ENCODE results near the gene FHL3. TPM values are rescaled to one million over a fixed set of nuclear protein-coding genes. Genes with fewer than 3 reads are reported as not detected.
"Not testable (repeated sequence)": the region's sequence is repeated elsewhere in the genome, so short reads cannot be mapped to it uniquely, and the experiment has no call there.

FHL3 gene
- total and polyA plus RNA-seq, 2 donors: 9.4 to 89.6 TPM

DNA sequence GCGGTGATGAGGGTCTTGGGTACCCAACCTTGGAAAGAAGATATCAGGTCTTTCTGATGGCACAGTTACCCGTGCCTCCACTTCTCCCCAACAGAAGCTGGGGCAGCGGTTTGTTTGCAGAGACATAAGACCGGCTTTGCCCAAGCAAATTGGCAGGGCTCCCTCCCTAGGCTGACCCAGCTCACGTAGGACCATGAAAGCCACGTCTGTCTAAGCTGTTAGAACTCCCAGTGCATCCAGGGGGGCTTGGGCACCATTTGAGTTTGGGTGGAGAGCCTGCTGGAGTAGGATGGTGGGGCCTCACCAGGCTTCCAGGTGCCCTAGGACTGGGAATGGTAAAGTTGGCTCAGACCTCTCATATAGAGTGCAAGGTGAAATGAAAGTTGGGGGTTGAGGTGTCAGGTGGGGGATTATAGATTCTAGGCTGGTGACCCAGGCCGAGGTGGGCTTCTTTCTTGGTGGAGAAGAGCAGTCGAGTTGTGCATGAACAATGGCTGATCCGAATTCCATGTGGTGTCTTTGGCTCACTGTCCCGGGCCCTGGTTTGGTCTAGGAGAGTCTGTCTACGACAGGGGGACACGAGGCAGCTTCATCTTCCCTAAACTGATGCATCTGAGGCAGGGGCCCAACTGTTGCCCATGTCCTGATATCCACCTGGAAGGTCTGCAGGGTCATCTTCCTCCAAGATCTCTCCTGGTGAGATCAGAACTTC lies 37.9 kb upstream of the FHL3 start:
- no peak overlapping the region for H3K4me3 ChIP-seq (ENCODE audit: low read depth, low read length)
- no peaks in the 10 kb centered on the region for H3K36me3 ChIP-seq (ENCODE audit: insufficient read depth)
- no peaks in the 10 kb centered on the region for H3K4me1 ChIP-seq (ENCODE audit: insufficient read depth)
- H3K27ac ChIP-seq (ENCODE audit: low read depth): no peak overlapping the region
- WGBS: 84% methylated on average over 12 of the region's 12 CpGs
- no peak for DNase-seq (ENCODE audit: extremely low spot score)

DNA sequence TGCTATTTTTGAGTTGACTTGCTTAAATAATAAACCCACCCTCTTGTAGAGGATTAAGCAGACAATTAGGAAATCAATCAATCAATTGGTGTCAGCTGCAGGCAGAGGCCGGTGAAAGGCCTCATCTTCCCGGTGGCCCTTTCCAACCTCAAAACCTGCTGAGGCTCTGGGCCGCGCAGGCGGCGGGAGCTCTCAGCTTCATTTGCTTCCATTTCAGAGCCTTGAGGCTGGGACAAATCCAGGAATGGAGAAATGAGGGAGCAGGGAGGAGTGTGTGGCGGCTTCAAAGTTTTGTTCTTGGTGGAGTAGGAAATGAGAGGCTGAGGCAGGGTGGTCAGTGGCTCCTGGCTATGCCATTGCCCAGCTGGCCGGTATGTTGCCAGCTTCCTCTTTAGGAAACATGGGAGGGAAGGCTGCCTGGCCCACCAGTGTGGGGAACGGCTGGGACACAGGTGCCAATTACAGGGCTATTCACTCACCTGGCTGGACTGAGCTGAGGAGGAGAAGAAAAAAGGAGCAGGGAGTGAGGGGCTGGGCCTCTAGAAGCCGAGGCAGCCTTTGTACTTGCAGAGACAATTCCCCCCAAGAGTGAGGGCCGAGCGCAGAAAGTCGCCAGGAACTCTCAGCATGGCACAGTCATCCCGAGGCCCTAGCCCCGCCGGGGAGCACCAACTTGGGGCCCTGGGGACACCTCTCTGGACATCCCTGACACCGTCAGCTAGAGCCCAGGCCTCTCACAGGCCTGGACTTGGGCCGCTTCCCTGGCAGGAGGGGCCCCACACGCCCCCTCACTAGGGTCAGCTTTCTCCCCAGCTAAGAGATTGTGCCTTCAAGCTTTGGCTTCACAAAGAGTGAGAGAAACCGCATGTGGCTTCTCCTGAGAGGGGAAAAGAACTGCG lies 36.9 kb upstream of the FHL3 start:
- no peaks in the 10 kb centered on the region for H3K36me3 ChIP-seq (ENCODE audit: insufficient read depth)
- DNase-seq (ENCODE audit: extremely low spot score): no peak
- WGBS: 81% methylated on average over 21 of the region's 21 CpGs
- no peaks in the 10 kb centered on the region for H3K4me1 ChIP-seq (ENCODE audit: insufficient read depth)
- no peak overlapping the region for H3K4me3 ChIP-seq (ENCODE audit: low read depth, low read length)
- H3K27ac ChIP-seq (ENCODE audit: low read depth): no peak overlapping the region

DNA sequence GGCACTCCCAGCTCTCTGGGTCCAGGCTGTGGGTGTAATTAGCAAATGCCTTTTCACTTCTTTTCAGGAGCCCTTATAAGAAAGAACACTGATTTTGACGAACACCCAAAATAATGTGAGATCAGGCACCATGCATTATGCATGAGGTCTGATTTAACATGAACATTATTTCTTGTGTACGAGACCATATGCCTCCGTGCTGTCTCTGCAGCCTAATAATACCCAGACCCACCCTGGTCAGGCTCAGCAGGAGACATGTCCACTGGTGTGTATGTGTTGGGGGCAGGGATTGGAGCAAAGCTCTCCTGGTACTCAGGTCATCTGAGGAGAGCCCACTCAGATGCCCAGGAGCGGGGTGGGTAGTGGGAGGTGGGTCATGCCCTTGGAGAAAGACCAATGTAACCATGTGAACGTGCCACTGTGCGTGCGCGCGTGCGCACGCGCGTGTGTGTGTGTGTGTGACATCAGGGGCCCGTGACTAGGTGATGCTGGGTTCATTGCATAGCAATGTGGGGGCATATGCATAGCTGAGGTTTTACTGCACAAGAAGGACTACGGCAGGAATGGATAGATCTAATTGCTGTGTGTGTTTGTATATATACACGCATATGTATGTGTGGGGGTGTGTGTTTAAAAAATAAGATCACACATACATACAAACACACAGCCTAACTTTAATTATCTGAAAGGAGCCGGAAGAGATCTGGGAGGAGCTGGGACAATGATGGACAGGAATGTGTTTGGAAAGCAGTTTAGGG lies 34.2 kb upstream of the FHL3 start:
- Histone ChIP-seq H3K36me3 (ENCODE audit: insufficient read depth) (no peaks in the 10 kb centered on the region), H3K4me1 (ENCODE audit: insufficient read depth) (no peaks in the 10 kb centered on the region), H3K4me3 (ENCODE audit: low read depth, low read length) (no peak overlapping the region), H3K27ac (ENCODE audit: low read depth) (no peak overlapping the region)
- no peak for DNase-seq (ENCODE audit: extremely low spot score)
- 89% methylated on average over 17 of the region's 17 CpGs for WGBS

DNA sequence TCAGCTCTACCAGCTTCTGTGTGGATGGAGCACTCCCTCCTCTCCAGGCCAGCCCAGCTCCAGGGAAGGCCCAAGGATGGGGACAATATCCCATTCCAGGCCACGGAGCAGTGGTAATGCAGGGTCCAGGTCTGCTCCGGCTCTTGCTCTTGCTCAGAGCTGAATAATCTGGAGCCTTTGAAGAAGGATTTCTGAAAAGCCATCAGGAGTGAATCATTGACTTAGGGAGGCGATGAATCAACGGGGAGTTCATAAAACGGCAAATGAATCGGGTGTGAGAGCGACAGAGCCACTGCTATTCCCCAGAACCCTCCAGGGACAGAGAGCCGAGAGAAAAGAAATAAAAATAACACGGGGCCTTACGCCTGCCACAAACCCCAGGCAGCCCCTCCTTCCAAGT lies 33.5 kb upstream of the FHL3 start:
- no peak for DNase-seq (ENCODE audit: extremely low spot score)
- no peak overlapping the region for H3K27ac ChIP-seq (ENCODE audit: low read depth)
- no peak overlapping the region for H3K4me3 ChIP-seq (ENCODE audit: low read depth, low read length)
- no peaks in the 10 kb centered on the region for H3K4me1 ChIP-seq (ENCODE audit: insufficient read depth)
- H3K36me3 ChIP-seq (ENCODE audit: insufficient read depth): no peaks in the 10 kb centered on the region
- 71% methylated on average over 10 of the region's 10 CpGs for WGBS

DNA sequence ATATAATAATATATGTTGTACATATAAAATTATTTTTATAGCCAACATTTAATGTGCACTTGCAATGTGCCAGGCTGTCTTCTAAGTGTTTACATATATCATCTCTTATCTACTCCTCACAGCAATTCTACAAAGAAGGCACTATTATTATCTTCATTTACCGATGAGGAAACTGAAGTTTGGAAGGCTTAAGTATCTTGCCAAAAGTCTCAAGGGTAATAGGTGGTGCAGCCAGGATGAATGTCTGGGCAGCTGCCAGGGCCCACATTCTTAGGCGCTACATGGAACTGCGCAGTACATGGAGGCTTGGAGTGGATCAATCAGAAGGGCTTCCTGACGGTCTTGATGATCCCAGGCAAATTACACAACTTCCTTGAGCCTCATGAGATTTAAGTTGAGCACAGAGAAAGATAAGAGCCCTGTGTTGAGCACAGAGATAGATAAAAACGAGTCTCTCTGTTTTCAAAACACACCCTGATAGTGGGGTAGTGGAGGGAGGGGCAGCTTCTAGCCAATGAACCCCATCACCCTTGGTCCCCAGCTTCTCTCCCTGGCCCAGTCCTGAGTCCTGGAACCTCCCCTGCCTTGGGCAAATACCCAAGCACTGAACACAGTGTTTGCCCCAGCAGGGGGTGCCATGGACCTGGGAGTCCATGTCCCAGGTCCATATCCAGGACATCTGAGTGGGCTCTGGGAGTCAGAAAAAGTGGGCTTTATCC lies 32.1 kb upstream of the FHL3 start:
- no peak overlapping the region for H3K4me3 ChIP-seq (ENCODE audit: low read depth, low read length)
- H3K4me1 ChIP-seq (ENCODE audit: insufficient read depth): no peaks in the 10 kb centered on the region
- no peak for DNase-seq (ENCODE audit: extremely low spot score)
- no peak overlapping the region for H3K27ac ChIP-seq (ENCODE audit: low read depth)
- WGBS: 35% methylated on average over 5 of the region's 5 CpGs
- no peaks in the 10 kb centered on the region for H3K36me3 ChIP-seq (ENCODE audit: insufficient read depth)

DNA sequence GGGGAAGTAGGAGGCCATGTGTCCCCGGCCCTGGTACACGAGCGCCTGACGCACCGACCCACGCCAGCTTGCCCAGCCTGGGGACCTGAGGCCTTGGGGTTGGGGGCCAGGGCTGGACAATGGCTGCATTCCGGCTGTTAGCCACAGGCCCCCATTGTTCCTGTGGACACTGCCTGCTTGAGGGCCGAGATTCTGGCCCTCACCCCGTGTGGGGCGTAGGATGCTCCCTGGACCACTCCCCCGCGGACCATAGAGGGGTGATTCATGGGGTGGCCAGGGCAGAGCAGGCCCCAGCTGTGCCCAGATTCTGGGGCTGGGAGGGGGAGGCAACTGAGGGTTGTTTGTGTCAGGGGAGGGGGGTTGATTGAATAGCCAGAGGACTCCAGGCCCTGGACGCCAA lies 29.6 kb upstream of the FHL3 start:
- H3K4me1 ChIP-seq (ENCODE audit: insufficient read depth): no peaks in the 10 kb centered on the region
- no peak for DNase-seq (ENCODE audit: extremely low spot score)
- H3K27ac ChIP-seq (ENCODE audit: low read depth): no peak overlapping the region
- H3K36me3 ChIP-seq (ENCODE audit: insufficient read depth): no peaks in the 10 kb centered on the region
- no peak overlapping the region for H3K4me3 ChIP-seq (ENCODE audit: low read depth, low read length)
- 89% methylated on average over 13 of the region's 13 CpGs for WGBS

DNA sequence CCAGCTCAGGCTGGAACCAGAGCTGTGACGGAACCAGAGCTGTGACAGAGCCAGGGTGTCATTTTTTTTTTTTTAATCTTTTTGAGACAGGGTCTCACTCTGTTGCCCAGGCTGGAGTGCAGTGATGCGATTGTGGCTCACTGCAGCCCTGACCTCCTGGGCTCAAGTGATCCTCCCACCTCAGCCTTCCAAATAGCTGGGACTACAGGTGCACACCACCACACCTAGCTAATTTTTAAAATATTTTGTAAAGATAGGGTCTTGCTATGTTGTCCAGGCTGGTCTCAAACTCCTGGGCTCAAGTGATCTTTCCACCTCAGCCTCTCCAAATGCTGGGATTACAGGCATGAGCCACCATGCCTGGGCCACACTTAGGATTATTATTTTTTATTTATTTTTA lies 27.7 kb upstream of the FHL3 start:
- H3K4me1 ChIP-seq (ENCODE audit: insufficient read depth); H3K4me3 ChIP-seq (ENCODE audit: low read depth, low read length); DNase-seq (ENCODE audit: extremely low spot score); H3K27ac ChIP-seq (ENCODE audit: low read depth); H3K36me3 ChIP-seq (ENCODE audit: insufficient read depth): not testable (repeated sequence)
- WGBS: 97% methylated on average over 2 of the region's 2 CpGs

DNA sequence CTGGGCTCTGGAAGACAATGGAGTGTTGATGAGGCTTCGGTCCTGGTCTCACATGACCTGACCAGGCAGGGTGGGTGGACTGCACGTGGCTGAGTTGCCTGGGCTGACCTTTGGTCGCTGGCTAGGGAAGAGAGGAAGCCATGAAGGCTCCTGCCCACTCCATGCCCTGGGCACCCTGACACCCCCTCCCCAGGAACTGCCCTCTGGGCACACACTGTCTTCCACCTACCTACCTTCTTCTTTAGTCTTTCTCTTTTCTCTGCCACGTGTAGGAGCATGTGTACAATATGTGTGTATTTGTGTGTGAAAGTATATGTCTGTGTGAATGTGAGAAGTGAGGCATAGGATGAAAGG lies 26.2 kb upstream of the FHL3 start:
- 65% methylated on average over 4 of the region's 4 CpGs for WGBS
- Histone ChIP-seq H3K27ac (ENCODE audit: low read depth) (peak overlapping the region; percentile 3), H3K4me3 (ENCODE audit: low read depth, low read length) (no peak overlapping the region), H3K36me3 (ENCODE audit: insufficient read depth) (no peaks in the 10 kb centered on the region), H3K4me1 (ENCODE audit: insufficient read depth) (no peaks in the 10 kb centered on the region)
- no peak for DNase-seq (ENCODE audit: extremely low spot score)

DNA sequence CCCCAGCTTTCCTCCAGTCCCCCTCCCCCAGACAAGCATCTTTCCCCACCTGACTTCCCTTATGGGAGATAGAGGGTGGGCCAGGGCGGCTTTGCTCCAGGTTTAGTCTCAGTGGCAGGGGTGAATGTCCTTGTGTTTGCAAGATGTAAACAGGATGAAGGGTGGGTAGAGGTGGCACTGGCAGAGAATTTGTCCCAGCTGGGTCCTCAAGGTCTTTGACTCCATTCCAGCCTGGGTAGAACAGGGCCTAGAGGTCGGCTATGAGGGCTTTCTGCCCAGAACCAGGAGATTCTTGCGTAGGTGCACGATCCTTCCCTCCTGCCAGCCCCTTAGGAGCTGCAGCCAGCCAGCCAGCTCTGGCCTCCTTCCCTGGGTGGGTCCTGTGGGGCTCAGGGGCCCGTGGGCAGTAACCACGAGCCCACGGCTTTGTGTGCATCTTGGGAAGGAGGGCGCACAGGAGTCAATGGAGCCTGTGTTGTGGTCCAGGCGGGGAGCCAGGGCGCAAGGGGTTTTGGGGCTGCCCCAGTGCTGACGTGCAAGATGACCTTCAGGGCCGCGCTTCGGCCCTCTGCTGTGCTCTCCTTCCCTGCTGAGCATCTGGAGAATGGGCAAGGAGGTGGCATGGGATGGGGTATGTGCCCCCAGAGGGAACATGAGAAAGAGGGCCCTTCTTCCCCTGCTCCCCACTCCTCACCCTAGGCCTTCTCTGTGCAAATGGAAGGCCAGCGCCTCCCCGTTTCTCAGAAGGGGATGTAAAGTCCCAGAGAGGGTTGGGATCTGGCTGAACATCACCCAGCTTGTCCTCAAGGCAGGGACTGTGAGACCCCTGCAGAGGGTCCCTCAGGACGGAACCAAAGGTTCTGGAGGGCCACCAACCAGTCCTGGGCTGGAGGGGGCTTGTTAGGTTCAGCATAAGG lies 25.5 kb upstream of the FHL3 start:
- Histone ChIP-seq H3K4me3 (ENCODE audit: low read depth, low read length) (no peak overlapping the region), H3K27ac (ENCODE audit: low read depth) (peak overlapping the region; percentile 48), H3K4me1 (ENCODE audit: insufficient read depth) (no peaks in the 10 kb centered on the region), H3K36me3 (ENCODE audit: insufficient read depth) (no peaks in the 10 kb centered on the region)
- DNase-seq (ENCODE audit: extremely low spot score): no peak
- WGBS: 72% methylated on average over 17 of the region's 17 CpGs

DNA sequence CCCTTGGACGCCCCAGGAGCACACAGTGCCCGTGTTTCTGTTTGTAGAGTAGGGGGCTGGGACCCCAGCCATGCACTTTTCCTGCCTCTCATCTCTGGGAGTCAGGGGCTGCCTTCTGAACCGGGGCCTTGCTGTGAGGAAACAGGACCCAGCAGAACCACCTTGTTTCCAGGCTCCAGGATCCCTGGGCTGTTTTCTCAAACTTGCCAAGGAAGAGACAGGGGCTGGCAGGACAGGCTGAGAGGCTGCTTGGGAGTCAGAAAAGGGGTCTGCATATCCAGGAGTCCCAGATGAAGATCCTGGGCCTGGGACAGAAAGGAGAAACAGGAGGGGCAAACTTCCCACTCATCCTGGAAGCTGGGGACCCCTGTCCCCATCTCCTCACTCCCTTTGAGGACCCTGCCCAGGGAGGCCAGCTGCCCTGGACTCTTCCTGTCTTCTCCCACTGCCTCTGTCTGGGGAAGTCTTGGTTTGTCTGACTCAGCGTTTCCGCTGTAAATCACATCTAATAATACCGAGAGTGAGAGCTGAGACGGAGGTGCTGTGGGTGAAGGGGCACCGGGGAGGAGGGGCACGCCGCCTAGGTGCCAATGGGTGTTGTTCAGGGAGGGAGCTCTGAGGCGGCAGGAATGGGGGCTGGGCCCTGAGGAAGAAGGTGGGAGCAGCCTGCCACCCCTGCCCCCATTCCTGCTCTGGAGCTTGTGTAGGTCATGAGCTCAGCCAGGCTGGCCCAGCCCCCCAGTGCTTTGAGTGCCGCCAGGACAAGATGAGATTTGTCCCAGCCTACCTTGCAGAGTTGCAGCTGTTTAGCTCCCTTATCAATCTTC lies 24.6 kb upstream of the FHL3 start:
- Histone ChIP-seq H3K4me1 (ENCODE audit: insufficient read depth) (no peaks in the 10 kb centered on the region), H3K27ac (ENCODE audit: low read depth) (peak overlapping the region; percentile 69), H3K4me3 (ENCODE audit: low read depth, low read length) (no peak overlapping the region), H3K36me3 (ENCODE audit: insufficient read depth) (no peaks in the 10 kb centered on the region)
- no peak for DNase-seq (ENCODE audit: extremely low spot score)
- 15% methylated on average over 12 of the region's 12 CpGs for WGBS

DNA sequence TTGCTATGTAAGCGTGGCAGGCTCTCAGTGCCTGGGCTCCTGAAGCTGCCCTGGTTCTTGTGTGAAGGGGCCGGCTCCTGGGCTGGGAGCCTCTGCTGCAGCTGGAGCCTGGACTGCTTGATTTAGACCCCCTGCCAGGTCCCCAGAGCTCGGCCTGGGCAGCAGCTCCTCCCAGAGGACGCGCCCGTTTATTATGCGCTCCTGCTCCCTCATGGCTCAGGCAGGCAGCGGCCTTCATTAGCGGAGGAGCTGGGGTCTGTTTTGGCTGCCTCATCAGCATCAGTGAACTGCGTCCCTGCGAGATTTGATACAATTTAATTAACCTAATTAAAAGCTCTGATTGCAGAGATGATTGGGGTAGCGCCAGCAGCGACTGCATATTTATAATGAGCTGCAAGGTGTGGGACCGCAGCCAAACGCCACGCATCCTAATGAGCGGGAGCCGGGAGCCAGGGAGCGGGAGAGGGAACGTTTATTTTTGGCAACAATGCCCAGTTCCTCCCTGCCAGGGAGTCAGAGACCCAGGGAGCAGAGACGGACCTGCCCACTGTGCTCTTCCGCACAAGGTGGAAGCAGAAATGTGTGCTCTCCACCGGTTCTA lies 23.9 kb upstream of the FHL3 start:
- 17% methylated on average over 23 of the region's 23 CpGs for WGBS
- Histone ChIP-seq H3K4me1 (ENCODE audit: insufficient read depth) (no peaks in the 10 kb centered on the region), H3K4me3 (ENCODE audit: low read depth, low read length) (no peak overlapping the region), H3K27ac (ENCODE audit: low read depth) (peak overlapping the region; percentile 69), H3K36me3 (ENCODE audit: insufficient read depth) (no peaks in the 10 kb centered on the region)
- no peak for DNase-seq (ENCODE audit: extremely low spot score)

DNA sequence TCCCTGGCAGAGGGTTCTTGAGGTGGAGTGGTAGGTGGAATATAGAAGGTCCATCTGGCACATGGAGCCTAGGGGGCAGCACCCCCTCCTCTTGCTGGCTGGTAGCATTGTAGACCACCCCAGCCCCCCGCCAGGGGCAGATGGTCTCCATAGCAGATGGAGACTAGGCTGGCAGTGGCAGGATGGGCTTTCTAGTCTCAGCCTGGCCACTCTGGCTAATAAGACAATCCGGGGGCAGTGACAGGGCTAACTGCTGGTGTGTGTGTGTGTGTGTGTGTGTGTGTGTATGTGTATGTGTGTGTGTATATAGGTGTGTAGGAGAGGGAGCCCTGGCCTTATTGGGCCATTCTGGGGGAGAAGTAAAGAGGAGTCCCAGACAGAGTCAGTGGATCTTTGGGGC lies 23.4 kb upstream of the FHL3 start:
- H3K36me3 ChIP-seq (ENCODE audit: insufficient read depth): no peaks in the 10 kb centered on the region
- H3K4me1 ChIP-seq (ENCODE audit: insufficient read depth): no peaks in the 10 kb centered on the region
- no peak overlapping the region for H3K4me3 ChIP-seq (ENCODE audit: low read depth, low read length)
- no peak for DNase-seq (ENCODE audit: extremely low spot score)
- 60% methylated on average over 2 of the region's 2 CpGs for WGBS
- peak overlapping the region; percentile 49 for H3K27ac ChIP-seq (ENCODE audit: low read depth)

Measured in urinary bladder (tissue), 4 donors.